GM03348 (cell line): ENCODE results near the gene CUL7.

Experiments used
- DNase-seq: peaks from one replicate; pipeline ENCODE4 v3.0.0; 2012; ENCODE audit warnings: low spot score

The CUL7 gene

DNA sequence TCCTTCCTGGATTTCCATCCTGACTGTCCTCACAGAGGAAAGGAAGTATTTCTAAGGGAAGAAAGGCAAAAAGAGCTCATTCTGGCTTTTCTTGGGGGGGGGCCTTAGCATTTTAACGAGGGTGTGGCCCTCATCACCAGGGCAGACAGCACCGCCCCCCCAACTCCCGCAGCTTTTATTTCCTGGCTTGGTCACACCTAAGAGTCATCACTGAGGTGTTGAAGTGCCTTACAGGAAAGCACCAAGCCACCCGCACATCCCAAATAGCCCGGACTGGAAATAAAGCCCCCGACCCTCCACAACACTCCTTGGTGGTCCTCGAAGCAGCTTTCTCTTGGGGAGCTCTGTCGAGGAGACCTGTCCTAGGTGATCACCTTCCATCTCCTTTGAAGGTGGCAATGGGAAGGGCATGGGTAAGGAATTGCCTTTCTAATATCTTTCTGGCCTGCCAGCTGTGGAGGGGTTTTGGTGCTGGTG, 23.7 kb upstream of the CUL7 start:
- DNase-seq, result peak; percentile 20

DNA sequence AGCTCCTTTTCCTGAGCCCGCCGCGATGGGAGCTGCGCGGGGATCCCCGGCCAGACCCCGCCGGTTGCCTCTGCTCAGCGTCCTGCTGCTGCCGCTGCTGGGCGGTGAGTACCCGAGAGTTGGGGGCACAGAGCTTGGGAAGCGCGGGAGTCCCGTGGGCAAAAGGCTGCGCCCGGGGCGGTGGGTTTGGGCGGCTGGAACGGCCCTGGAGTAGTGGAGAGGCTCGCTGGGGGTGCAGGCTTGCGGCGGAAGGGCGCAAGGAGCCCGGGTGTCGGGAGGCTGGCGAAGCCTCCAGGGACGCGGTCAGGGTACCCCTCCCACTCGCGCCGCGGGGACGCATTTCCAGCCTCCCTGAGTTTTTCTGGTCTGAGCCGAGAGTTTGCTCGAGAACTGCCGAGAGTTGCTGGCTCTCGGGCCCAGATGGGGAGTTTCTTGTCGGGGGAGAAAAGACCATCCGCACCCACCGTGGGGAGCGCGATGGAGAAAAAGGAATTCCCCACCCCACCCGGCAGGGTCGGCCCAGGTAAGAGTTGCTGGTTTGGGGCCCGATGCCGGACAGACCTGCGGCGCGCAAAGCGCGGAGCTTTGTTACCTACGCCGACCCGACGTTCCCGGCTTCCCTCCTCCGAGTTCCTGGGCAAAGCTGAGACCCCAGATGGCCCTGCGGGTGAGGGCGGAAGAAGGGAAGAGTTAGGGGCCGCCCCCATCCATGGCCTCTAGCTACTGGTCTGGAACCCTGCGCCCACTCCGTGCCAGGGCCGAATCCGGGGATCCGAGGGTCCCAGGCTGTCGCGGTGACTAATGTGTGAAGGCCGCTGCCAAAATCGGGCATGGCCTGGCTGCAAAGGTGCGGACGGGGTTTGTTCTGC, 23.0 kb upstream of the CUL7 start:
- DNase-seq, result peak; percentile 47

DNA sequence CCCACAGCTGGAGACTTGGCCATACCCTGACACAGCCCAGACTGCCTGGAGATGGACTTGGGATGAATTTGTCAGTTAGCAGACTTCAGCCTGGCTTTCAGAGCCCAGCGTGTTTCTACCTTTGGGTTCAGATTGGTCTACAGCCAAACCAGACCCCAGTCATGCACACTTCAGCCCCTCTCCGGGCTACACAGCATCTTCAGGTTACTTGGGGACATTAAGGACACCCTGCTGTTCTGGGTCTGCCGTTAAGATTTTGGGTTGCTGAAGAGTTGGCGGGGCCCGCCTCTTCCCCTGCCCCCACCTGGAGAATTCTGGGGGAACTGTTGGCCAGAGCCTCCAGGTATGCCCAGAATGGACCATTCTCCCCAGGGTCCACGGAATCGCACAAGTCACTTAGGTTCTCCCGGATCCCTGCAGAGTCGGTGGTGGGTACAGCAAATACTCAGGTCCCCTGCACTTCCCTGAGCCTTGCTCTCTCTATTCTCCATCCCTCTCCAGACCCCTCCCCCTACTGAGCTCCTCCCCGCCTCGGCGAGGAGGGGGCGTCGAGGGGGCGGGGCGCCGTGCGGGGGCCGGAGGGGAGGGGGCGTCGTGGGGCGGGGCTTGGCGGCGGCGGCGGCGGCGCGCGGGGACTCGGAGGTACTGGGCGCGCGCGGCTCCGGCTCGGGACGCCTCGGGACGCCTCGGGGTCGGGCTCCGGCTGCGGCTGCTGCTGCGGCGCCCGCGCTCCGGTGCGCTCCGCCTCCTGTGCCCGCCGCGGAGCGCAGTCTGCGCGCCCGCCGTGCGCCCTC, 22.2 kb upstream of the CUL7 start, which contains the start of gene PTK7:
TSS of gene PTK7 (plus strand) at position 645 of the 794 bp plus-strand sequence. CDS start 175 bp downstream, outside the sequence.
- peak; percentile 86 for DNase-seq

DNA sequence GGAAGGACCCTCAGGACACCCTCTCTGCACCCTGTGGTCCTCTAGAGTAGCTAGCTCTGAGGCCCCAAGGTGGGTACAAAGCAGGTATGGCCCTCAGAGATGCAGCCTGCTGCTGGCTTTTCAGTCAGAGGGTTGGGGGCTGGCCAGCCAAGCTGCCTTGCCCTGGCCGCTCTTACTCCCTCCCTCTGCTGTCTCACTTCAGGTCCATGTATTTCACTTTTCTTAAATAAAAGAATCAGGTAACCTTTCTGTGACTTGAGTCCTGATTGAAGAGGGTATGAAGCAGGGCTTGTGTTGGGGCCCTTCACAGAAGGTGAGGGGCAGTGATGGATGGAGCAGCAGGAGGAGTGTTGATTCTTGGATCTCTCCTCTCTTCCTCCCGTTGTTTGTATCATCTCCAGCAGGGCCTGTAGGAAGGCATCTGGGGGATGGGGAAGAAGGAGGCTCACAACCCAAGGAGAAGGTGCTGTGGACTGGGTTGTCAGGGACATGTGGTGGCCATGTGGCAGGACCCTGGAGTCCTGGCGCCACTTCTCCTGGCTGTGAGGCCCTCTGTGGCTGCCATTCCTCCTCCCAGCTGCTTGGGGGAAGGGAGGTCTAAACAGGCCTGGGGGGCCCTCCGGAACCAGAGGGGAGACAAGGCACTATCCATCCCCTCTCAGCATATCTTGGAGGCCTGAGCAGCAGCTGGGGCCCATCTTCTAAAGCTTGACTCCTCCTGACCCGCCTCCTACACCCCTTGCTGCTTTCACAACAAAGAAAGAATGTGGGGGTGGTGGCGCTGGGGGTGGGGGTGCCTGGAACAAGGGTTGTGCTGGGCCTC, 21.4 kb upstream of the CUL7 start:
- DNase-seq, result peak; percentile 80

DNA sequence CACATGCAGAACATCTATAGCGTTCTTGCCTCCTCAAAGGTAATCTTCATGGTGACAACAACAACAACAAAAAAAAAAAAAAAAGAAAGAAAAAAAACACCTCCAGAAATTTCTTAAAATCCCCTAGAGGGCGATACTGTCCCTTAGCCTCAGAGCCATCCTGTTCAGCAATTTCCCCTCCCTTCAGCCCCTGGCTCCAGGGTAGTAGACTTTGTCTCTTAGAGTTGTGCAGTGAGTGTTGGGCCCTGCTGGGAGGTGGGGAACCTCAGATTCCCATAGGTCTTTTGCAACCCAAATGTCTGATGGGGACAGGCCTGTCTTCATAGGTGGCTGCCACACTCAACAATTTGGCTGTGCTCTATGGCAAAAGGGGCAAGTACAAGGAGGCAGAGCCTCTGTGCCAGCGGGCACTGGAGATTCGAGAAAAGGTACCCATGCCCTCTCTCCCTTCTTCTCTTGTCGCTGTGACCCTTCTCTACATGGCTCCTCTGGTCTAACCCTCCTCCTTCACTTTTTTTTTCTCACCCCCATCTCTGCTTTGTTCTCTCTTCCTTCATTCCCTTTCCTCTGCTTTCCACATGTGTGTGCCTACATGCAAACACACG, 16.5 kb upstream of the CUL7 start:
- DNase-seq, result peak; percentile 79

DNA sequence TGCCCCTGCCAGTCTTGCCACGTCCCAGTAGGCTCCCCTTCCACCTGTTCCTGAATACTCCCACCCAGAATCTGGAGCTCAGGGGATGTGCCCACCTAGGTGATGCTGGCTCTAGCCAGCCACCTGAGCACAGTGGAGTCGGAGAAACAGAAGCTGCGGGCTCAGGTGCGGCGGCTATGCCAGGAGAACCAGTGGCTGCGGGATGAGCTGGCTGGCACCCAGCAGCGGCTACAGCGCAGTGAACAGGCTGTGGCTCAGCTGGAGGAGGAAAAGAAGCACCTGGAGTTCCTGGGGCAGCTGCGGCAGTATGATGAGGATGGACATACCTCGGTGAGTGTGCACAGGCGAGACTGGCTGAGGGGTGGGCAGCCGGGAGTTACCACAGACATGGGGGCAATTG, 9.2 kb upstream of the CUL7 start:
- DNase-seq, result no peak

DNA sequence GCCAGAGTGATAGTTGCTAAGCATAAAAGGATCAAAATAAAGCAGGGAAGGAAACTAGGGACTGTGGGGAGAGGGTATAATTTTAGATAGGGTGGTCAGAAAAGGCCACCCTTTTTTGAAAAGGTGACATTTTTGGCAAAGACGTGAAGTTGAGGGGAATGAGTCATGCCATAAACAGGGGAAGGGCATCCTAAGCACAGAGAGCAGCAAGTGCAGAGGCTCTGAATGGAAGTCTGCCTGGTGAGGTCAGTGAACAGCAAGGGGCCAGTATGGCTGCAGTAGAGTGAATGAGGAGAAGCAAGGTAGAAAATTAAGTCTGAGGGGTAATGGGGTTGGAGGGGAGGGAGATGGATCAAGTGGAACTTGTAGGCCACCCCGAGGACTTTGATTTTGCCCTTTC, 8.2 kb upstream of the CUL7 start:
- DNase-seq, result no peak

DNA sequence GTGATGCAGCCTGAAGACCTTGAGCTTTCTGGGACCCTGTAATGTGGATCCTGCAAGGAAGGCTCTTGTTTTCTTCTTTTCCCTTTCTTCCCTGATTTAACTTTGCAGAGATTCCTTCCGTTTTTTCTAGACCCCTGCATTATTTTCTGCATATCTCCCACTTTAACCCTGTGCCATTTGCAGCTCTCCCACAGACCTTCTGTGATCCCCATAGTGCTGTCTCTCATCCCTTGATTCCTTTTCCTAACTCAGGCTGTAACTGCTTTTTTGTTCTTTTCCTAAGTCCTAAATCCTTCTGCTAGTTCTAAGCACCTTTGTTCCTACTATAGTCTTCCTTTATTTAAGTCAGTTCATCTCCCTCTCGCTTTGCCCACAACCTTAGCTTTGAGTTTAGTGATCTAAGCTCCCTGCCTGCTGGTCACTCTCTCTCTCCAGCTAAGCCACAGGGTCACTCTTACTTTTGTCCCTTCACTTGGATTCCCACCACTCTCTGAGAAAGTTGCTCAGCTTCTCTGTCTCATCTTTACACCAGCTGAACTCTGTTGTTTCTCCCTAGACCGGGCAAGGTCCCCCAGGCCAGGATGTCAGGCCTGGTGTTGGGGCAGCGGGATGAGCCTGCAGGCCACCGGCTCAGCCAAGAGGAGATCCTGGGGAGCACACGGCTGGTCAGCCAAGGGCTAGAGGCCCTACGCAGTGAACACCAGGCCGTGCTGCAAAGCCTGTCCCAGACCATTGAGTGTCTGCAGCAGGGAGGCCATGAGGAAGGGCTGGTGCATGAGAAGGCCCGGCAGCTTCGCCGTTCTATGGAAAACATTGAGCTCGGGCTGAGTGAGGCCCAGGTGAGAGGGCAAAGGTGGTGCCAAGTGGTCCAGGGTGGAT, 7.3 kb upstream of the CUL7 start:
- no peak for DNase-seq

DNA sequence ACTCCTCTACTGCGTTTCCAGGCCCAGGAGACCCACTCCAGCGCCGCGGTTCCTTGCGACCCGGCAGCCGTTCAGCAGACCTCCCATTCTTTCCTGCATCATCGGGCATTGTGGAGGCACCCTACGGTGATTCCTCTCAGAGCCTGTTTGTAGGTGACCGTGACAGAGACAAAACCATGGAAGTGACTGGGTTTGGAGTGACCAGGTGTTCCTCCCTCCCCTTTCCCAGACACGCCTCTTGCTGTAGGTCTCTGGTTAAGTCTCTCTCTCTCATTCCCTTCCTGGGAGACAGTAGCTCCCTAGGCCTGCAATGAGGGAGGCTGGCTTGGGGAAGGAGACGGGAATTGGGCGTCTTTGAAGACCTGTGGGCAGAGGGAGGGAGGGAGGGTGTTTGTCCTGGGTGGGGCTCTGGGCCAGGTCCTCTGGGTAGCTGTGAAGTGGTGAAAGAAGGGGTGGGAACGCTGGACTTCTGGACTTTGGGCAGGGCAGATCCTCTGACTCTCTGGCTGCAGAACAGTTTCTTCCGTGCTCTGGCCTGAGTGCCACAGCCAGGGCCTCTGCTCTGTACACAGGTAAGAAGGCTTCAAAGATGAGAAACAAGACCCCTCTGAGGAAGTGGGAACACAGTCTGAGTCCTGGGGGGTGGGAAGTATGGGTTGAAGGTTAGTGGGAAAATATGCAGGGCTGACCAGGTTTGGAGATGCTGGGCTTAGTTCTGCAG, 6.5 kb upstream of the CUL7 start:
- DNase-seq, result peak; percentile 25

DNA sequence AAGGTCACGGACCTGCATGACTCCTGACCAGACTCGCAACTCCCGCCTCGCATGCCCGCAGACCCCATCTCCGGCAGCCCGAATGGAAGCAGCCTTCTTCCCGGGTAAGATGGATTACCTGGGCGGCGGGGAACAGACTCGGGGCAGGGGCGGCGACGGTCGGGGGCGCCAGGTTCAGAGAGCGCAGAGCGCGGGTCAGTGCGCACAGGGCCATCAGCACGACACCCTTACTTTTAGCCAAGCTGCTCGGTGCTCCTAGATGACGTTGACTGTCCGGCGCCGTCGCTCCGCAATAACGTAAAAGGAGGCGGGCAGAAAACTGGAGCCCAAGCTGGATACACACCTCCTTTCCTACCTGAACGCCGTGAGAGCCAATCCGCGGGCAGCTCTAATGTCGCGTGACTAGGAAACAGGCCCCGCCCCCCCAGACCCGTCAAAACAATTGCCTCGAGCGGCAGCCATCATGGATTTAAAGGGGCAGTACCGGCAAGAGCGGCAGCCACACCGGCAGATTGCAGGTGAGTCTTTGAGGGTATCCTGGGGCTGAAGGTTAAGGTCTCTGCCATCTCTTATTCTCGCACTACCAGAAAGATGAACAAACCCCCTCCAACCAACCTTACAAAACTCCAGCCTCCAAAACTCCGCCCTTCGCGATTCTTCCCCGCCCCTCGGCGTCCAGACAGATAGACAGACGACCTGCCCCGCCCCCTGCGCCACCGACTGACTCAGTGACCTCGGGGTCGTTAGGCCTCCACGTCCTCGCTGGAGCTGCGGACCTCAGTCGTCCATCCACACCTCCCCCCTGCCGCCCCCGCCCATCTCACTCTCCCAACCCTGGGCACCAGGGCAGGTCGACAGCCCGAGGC, 5.8 kb upstream of the CUL7 start, which contains the start of the genes KLC4 and MRPL2:
TSS of gene KLC4 (plus strand) at position 464 of the 866 bp plus-strand sequence. CDS start 1,705 bp downstream, outside the sequence.
TSS of gene MRPL2 (minus strand) at position 267 of the 866 bp plus-strand sequence. CDS start at position 214, 53 bp downstream.
- peak; percentile 99 for DNase-seq

DNA sequence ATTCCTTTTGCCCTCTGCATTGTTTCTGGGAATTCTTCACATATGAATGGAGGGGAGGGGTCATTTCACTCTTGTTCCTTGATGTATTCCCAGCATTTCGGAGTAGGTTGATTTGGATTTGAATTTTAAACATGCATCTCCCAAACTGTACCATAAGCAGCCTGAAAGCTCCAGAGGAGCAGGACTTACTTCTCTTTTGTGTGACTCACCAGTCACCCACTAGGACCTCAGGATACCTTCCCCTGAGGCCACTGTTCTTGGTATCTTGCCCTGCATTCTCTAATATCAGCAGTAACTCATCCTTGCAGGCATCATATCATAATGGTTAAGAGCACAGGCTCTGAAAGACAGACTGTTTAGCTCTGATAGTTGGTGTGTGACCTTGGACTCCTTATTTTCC, 4.9 kb upstream of the CUL7 start:
- no peak for DNase-seq

DNA sequence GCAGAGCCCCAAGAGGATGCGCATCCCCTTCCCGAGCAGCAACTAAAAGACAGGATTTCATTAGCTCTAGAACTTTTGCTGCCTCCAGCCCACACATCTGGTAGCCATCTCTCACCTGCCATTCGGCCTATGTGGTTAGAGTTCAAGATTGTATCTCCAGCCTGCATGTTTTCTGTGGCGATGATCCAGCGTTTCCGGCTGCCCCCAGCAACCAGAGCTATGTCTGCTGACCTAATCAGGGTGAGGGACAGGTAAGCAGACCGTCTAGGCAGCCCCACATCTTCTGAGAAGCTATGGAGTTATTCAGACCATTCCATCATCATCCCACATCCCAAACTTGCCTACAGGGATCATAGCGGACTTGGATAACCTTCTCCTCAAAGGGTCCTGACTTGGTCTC, 2.3 kb upstream of the CUL7 start:
- DNase-seq, result no peak

DNA sequence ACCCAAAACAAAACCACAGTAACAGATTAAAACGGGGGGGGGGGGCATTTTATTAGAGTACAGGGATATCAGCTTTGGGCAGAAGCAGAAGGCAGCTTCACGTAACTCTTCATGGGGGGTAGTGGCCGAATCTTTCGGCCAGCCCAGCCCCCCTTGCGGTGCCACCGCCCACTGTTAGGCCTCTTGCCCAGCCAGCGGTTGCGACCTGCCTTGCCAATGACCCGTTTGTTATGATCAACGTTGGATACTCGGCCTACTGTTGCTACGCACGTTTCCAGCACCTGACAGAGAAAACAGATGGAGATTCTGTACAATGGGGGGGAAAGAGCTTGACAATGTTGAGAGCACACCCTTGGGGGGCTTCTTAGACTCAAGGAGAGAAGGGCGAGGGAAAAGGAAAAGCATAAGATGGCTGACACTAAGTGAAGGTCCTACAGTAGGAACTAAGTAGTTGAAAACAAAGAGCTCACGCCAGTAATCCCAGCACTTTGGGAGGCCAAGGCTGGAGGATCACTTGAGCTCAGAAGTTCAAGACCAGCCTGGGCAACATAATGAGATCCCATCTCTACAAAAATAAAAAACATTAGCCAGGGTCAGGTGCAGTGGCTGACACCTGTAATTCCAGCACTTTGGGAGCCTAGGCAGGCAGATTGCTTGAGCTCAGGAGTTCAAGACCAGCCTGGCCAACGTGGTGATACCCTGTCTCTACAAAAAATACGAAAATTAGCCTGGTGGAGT, 724 bp upstream of the CUL7 start:
- no peak for DNase-seq

DNA sequence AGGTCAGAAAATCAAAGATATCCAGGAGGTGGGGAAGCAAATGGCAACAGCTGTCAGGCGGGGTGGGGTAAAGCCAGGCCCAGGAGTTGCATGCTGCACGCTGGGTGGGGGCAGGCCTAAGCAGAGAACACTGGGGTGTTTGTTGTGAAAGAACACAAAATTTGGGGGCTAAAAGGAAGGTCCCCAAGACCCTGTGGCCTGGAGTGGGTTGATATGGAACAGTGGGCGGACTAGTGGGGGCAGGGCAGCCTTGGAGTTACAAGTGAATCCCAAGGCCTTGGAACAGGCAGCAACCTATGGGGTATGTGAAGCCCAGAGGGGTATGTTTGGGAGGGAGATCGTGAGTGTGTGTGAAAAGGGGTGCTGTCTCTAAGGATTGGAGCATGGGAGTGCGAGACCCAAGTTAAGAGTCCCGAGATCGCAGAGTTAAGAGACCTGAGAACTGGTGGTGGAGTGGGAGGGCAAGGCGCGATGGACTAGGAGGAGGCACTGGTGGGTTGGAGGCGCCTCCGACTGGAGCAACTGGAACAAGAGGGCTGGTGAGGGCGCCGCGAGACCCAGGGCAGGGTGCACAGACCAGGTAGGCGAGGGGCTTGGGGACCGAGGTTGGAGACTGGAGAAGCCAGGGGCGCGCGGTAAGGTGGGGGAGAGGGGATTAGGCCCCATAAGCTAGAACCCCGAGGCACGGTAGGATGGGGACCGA, 658 bp downstream of the CUL7 start:
- peak; percentile 53 for DNase-seq

DNA sequence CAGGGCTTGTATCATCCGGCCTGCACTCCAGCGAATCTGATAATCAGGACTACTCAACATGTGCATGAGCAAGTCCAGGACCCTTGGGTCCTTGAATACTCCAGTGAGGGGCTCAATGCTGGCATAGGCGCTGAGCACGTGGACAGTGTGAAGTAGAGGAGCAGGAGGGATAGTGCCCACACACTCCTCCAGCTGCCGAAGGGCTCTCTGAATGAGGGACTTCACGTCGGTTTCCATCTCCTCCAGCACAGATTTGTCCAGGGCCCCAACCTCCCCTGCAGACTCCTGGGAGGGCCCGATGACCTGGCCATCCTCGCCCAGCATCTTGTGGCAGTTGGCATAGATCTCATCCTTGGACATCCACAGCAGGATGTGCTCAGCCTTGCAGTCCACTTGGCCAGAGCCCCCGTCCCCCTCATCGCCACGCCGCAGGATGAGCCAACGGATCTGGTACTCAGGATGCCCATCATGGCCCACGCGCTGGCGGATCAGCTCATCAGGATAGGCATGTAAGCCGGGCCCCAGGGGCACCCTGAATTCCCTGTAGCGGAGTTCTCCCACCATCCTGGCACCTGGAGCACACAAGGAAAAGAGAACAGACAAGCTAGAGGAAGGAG, 1.3 kb downstream of the CUL7 start:
- DNase-seq, result no peak

DNA sequence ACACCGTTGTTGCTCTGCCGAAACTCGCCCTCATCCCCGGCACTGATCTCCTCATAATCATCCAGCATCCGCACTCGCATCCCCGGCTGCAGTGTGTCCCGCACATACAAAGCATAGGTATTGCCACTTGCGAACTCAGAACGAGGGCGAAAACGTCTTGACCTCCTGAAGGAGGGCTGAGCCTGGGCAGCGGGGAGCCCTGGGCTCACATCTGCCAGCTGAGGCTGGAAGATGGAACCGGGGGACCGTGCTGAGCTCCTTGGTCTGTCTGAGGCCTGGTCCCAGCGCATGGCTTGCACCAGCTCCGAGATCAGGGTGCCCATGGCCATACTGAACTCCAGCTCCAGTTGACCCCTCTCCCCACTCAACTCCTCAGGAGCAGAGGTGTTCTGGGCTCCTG, 2.7 kb downstream of the CUL7 start:
- no peak for DNase-seq

DNA sequence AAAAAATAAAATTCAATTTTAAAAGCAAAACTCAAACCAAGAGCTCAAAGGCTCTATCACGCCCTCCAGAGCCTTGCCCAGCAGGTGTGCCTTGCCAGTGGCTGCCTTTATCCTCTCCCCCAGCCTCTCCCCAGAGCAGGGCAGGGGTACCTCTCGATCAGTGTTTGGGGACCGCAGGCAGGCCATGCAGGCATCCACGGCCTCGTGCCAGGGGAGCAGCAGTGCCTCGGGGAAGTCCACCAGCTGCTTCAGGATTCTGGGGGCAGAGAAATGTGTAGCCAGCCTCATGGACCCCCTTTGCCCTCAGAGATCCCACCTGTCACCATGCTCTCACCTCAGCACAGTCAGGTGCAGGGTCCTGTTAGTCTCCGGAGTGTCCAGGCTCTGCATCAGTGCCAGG, 5.7 kb downstream of the CUL7 start:
- DNase-seq, result no peak
